Measurements from ENCODE around the gene ADGRG3.

The ADGRG3 gene

GRCh38 chr16:57668263-57668571 lies at the start of gene ADGRG3:
Gene ADGRG3, plus strand, starts transcription at chr16:57668306. Its CDS starts 42 bp downstream, at chr16:57668348.
- DNase-seq: no peak

- no peak for DNase-seq
These were observed 48.9 kb upstream of the ADGRG3 start for GRCh38 chr16:57619133-57619605.

- DNase-seq: no peak
These were observed 48.3 kb upstream of the ADGRG3 start for GRCh38 chr16:57619606-57620334.

- DNase-seq: no peak
These were observed 47.5 kb upstream of the ADGRG3 start for GRCh38 chr16:57620335-57621231.

GRCh38 chr16:57621521-57622271 lies 46.4 kb upstream of the ADGRG3 start:
- peak; percentile 13 for DNase-seq

GRCh38 chr16:57622361-57623250 lies 45.5 kb upstream of the ADGRG3 start:
- no peak for DNase-seq

- DNase-seq: no peak
These were observed 44.7 kb upstream of the ADGRG3 start for GRCh38 chr16:57623251-57624043.

GRCh38 chr16:57624044-57624688 lies 43.9 kb upstream of the ADGRG3 start:
- no peak for DNase-seq

GRCh38 chr16:57624806-57625500 lies 43.2 kb upstream of the ADGRG3 start:
- no peak for DNase-seq

- DNase-seq: no peak
These were observed 41.5 kb upstream of the ADGRG3 start for GRCh38 chr16:57626420-57627170.

GRCh38 chr16:57627184-57627871 lies 40.8 kb upstream of the ADGRG3 start:
- DNase-seq: no peak

- DNase-seq: peak; percentile 38
These were observed 39.9 kb upstream of the ADGRG3 start, which contains the start of gene ADGRG1 for GRCh38 chr16:57628008-57628781. Gene ADGRG1, plus strand, starts transcription at chr16:57628630. Its CDS starts 21,658 bp downstream, at chr16:57650288.

GRCh38 chr16:57628783-57629293 lies 39.3 kb upstream of the ADGRG3 start:
- no peak for DNase-seq

GRCh38 chr16:57629516-57630406 lies 38.3 kb upstream of the ADGRG3 start:
- DNase-seq: no peak

- DNase-seq: no peak
These were observed 37.7 kb upstream of the ADGRG3 start for GRCh38 chr16:57630407-57630797.

Data from CD4-positive, alpha-beta T cell treated with Interleukin-12 subunit alpha and Interleukin-12 subunit beta, for 1 hour (primary cell).